Measurements from ENCODE around the gene CYTH3.
"Not testable (repeated sequence)": the region's sequence is repeated elsewhere in the genome, so short reads cannot be mapped to it uniquely, and the experiment has no call there.

- not testable (repeated sequence) for TF ChIP-seq CTCF, POLR2A (IDR thresholded peaks at IDR 0.05)
These were observed 29.0 kb upstream of the CYTH3 start for GRCh38 chr7:6301446-6301845.

All from vagina (tissue), 2 donors.